HG03558 (cell line): ENCODE data around the gene FBLN2.

Experiments
- ATAC-seq: cut with Tn5 transposase; IDR thresholded peaks from one replicate; pipeline ENCODE4 v1.9.1; 2021; ENCODE audit warnings: moderate number of reproducible peaks; ENCODE audit not compliant: unreplicated experiment; ENCODE audit errors: extremely low read depth

The FBLN2 gene

GRCh38 chr3:13563321-13563720 lies 14.4 kb downstream of the FBLN2 start:
- ATAC-seq = no peak

- no peak for ATAC-seq
Measured at GRCh38 chr3:13563911-13564310, 15.0 kb downstream of the FBLN2 start.

- no peak for ATAC-seq
Measured at GRCh38 chr3:13564751-13565560, 16.0 kb downstream of the FBLN2 start.

- no peak for ATAC-seq
Measured at GRCh38 chr3:13565581-13566452, 16.9 kb downstream of the FBLN2 start.

- ATAC-seq = no peak
Measured at GRCh38 chr3:13566453-13566748, 17.5 kb downstream of the FBLN2 start.

- ATAC-seq = no peak
Measured at GRCh38 chr3:13566769-13567310, 17.9 kb downstream of the FBLN2 start.

- no peak for ATAC-seq
Measured at GRCh38 chr3:13567684-13568514, 19.0 kb downstream of the FBLN2 start.

- no peak for ATAC-seq
Measured at GRCh38 chr3:13568515-13569028, 19.6 kb downstream of the FBLN2 start.

- no peak for ATAC-seq
Measured at GRCh38 chr3:13569201-13569600, 20.3 kb downstream of the FBLN2 start.

GRCh38 chr3:13569641-13570390 lies 20.9 kb downstream of the FBLN2 start:
- ATAC-seq = no peak

- no peak for ATAC-seq
Measured at GRCh38 chr3:13570391-13571194, 21.7 kb downstream of the FBLN2 start.

GRCh38 chr3:13571264-13571663 lies 22.3 kb downstream of the FBLN2 start:
- ATAC-seq = no peak

GRCh38 chr3:13571831-13572750 lies 23.2 kb downstream of the FBLN2 start:
- no peak for ATAC-seq

- no peak for ATAC-seq
Measured at GRCh38 chr3:13572926-13573623, 24.1 kb downstream of the FBLN2 start.

- ATAC-seq = no peak
Measured at GRCh38 chr3:13574083-13574797, 25.3 kb downstream of the FBLN2 start.

GRCh38 chr3:13574798-13575451 lies 26.0 kb downstream of the FBLN2 start:
- no peak for ATAC-seq
